Stomach (tissue), 9 donors: ENCODE results near the gene THADA. TPM values are rescaled to one million over a fixed set of nuclear protein-coding genes. Genes with fewer than 3 reads are reported as not detected.

Experiments used
- DNase-seq, 2 donors: peaks; one replicate each; pipeline versions ENCODE4 v3.0.0 to v3.0.0-alpha.2; 2013 to 2019
- H3K27ac ChIP-seq, 5 donors: fragments of 200-600 bp in 4 of 5; sonication (generic) in 4 of 5; one replicate each; pipeline ENCODE4 v1.5.1; 2013 to 2019; ENCODE audit warnings: mild to moderate bottlenecking in 1 of 5, moderate library complexity in 1 of 5
- H3K27me3 ChIP-seq, 3 donors: fragments of 200-600 bp; sonication (generic); one replicate each; pipeline ENCODE4 v1.5.1; 2017 to 2019; ENCODE audit warnings: mixed run types in 1 of 3
- H3K36me3 ChIP-seq, 4 donors: fragments of 200-600 bp; sonication (generic); 1 replicate in 3 of 4; 2 replicates in 1 of 4; pipeline ENCODE4 v1.5.1; 2016 to 2019
- H3K4me1 ChIP-seq, 4 donors: fragments of 200-600 bp; sonication (generic); one replicate each; pipeline ENCODE4 v1.5.1; 2016 to 2019
- H3K4me3 ChIP-seq, 4 donors: fragments of 200-600 bp; sonication (generic) in 3 of 4; one replicate each; pipeline ENCODE4 v1.5.1; 2016 to 2019; ENCODE audit warnings: mild to moderate bottlenecking in 1 of 4
- H3K9me3 ChIP-seq, 4 donors: fragments of 200-600 bp; sonication (generic); one replicate each; pipeline ENCODE4 v1.5.1; 2016 to 2019
- EP300 ChIP-seq: sonication (generic); formaldehyde crosslinking; IDR thresholded peaks from one replicate; pipeline ENCODE4 v1.6.1; 2017; ENCODE audit warnings: antibody characterized with exemption
- POLR2A ChIP-seq, 4 donors: fragments of 450-650 bp; IDR thresholded peaks; one replicate each; pipeline ENCODE4 v1.6.1; 2016; ENCODE audit warnings: antibody characterized with exemption in 4 of 4, control low read depth in 2 of 4, mild to moderate bottlenecking in 1 of 4, moderate library complexity in 1 of 4
- POLR2AphosphoS5 ChIP-seq, 3 donors: sonication (generic); formaldehyde crosslinking; IDR thresholded peaks; one replicate each; pipeline ENCODE4 v1.6.1; 2016; ENCODE audit warnings: antibody characterized with exemption in 3 of 3
- WGBS, 5 donors: extraction: QIAGEN DNeasy Blood & Tissue Kit in 3 of 5; methylation state at CpG; one replicate each; pipeline versions ENCODE4 v1.1.5 to v1.1.7; 2013 to 2018; 5-methylcytosine and 5-hydroxymethylcytosine counted together
- intact Hi-C: fragments of 100-400 bp; cut with DNase I; formaldehyde crosslinking; loops from one replicate; pipeline ENCODE4 v1.15.1; 2023; ENCODE audit warnings: low total_unique reads
- polyA plus RNA-seq, 3 donors: library from polyadenylated mRNA; stranded (reverse); fragments of 200-250 nt; gene quantifications; one replicate each; pipeline ENCODE4 v1.2.3, GENCODE V29; 2013
- total RNA-seq, 5 donors: library from RNA; depleted of rRNA; stranded (reverse); fragments of >200 nt; gene quantifications; one replicate each; pipeline versions ENCODE4 v1.1.0 to v1.2.3, GENCODE V29; 2014 to 2016
- TF ChIP-seq, protein P1 (sequence below), 7 experiments: fragments of 450-650 bp in 4 of 7; fragments of 200-600 bp in 3 of 7; sonication (generic) in 3 of 7; IDR thresholded peaks; one replicate each; pipeline ENCODE4 v1.5.1; 2016 to 2019; ENCODE audit warnings: antibody characterized with exemption in 7 of 7, control low read depth in 2 of 7, mild to moderate bottlenecking in 1 of 7
- donor health status: healthy with polysubstance abuse.
- donor health status: Bipolar disorder and iron deficiency.
- donor health status: healthy.

The THADA gene
- total and polyA plus RNA-seq, 8 donors, result 8.0 to 109 (median 31.9) TPM

DNA sequence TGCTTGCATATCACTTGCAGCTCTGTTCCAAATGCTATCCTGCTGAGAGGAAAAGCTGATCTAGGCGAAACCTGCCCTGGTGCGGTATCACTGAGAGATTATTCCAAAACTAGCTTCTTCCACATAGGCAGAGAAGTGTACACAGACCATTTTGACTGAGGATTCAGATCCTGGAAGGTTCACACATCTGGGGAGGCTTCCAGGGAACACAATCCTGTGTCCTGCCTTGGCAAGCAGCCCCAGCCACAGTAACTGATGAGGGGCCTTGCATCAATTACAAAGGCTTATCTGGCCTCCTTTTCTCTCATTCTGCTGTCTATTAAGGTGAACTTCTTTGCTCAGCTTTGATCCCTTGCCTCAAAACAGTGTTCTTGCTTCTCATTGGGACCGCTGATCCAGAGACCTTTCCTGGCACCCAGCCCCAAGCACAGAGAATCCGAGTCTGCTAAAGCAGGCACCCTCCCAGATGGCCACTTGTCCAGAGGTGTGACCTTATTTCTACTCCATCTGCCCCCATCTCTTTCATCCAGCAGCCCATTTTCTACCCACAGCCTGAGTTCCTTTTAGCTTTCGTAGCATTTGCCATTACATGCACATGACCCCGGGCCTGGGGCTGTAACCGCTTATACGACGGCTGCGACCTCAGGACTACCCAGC lies 317.1 kb downstream of the THADA start:
- intact Hi-C loops, result no loop called here
- TF ChIP-seq, protein P1, sequence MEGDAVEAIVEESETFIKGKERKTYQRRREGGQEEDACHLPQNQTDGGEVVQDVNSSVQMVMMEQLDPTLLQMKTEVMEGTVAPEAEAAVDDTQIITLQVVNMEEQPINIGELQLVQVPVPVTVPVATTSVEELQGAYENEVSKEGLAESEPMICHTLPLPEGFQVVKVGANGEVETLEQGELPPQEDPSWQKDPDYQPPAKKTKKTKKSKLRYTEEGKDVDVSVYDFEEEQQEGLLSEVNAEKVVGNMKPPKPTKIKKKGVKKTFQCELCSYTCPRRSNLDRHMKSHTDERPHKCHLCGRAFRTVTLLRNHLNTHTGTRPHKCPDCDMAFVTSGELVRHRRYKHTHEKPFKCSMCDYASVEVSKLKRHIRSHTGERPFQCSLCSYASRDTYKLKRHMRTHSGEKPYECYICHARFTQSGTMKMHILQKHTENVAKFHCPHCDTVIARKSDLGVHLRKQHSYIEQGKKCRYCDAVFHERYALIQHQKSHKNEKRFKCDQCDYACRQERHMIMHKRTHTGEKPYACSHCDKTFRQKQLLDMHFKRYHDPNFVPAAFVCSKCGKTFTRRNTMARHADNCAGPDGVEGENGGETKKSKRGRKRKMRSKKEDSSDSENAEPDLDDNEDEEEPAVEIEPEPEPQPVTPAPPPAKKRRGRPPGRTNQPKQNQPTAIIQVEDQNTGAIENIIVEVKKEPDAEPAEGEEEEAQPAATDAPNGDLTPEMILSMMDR (IDR thresholded peaks at IDR 0.05), result no peak
- TF ChIP-seq POLR2AphosphoS5 (IDR thresholded peaks at IDR 0.05), result no peak
- TF ChIP-seq EP300, result no peak
- TF ChIP-seq POLR2A (IDR thresholded peaks at IDR 0.05), result no peak
- Histone ChIP-seq H3K27ac (no peak overlapping the region), H3K27me3 (no peaks in the 10 kb centered on the region), H3K36me3 (peaks cover 1 to 48% (median 38%) of the 10 kb centered on the region in 4 donors), H3K9me3 (peaks cover 0 to 1% (median under 1%) of the 10 kb centered on the region in 4 donors), H3K4me1 (peaks cover 16 to 38% (median 28%) of the 10 kb centered on the region in 4 donors), H3K4me3 (no peak overlapping the region)
- 87 to 95% (median 93%) methylated on average over 10 of the region's 10 CpGs for WGBS, 5 donors
- DNase-seq, result peak in 1 of 2 donors; percentile 29

- no peak overlapping the region for H3K4me3 ChIP-seq
- DNase-seq, result peak; percentile 60 to 63
- H3K9me3 ChIP-seq, result no peaks in the 10 kb centered on the region
- H3K27ac ChIP-seq, result peak overlapping the region; percentile 4 to 72 (median 68)
- H3K27me3 ChIP-seq, result no peaks in the 10 kb centered on the region
- H3K4me1 ChIP-seq, result peaks cover 16 to 43% (median 28%) of the 10 kb centered on the region in 4 donors
- peak in 1 of 3 donors; percentile 40 for TF ChIP-seq POLR2AphosphoS5 (IDR thresholded peaks at IDR 0.05)
- no peak for TF ChIP-seq POLR2A (IDR thresholded peaks at IDR 0.05)
- no peak for TF ChIP-seq EP300
- TF ChIP-seq, protein P1 (IDR thresholded peaks at IDR 0.05), result no peak
- peaks cover 0 to 31% (median 25%) of the 10 kb centered on the region in 4 donors for H3K36me3 ChIP-seq
- intact Hi-C loops, result no loop called here
- WGBS, 5 donors, result 27 to 51% (median 37%) methylated on average over 3 of the region's 3 CpGs
Observed at GRCh38 chr2:43276962-43277391, 318.9 kb downstream of the THADA start.

DNA sequence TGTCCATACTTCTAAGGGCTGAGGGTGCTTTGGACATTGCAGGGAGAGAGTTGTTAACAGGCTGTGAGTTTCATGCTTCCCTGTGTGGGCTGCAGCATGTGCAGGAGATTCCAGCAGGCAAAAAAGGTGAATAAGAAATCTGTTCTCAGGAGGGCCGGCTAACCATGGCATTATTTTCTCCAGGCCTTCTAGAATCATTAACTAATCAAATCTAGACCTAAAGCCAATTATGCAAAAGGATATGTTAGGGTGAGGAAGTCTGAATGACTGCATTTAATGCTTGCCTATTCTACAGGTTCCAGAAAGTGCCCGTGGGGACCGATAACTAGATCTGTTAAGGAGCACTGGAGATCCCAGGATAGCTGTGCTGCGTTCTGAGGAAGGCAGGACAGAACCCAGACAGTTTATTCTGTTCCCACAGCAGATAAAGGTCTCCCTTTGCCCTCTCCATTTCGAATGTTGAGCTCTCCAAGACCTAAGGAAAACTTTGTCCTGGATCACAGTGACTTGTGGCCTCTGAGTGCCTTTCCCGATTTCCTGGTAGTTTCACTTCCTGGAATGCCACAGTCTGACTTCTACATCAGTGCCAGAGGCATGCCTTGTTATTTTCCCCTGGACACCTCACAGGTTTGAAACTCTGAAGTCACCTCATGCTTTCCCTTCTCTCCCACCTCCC lies 319.4 kb downstream of the THADA start:
- peak in 1 of 2 donors; percentile 58 for DNase-seq
- Histone ChIP-seq H3K27me3 (no peaks in the 10 kb centered on the region), H3K27ac (peak overlapping the region; percentile 4 to 72 (median 68)), H3K4me1 (peaks cover 16 to 43% (median 28%) of the 10 kb centered on the region in 4 donors), H3K9me3 (no peaks in the 10 kb centered on the region), H3K4me3 (no peak overlapping the region), H3K36me3 (peaks cover 0 to 25% (median 20%) of the 10 kb centered on the region in 4 donors)
- 29 to 45% (median 33%) methylated on average over 6 of the region's 6 CpGs for WGBS, 5 donors
- intact Hi-C loops, result no loop called here
- no peak for TF ChIP-seq EP300
- no peak for TF ChIP-seq POLR2A (IDR thresholded peaks at IDR 0.05)
- TF ChIP-seq, protein P1 (IDR thresholded peaks at IDR 0.05), result no peak
- TF ChIP-seq POLR2AphosphoS5 (IDR thresholded peaks at IDR 0.05), result peak in 2 of 3 donors; percentile 43 to 77

- peak overlapping the region in 1 of 5 donors; percentile 72 for H3K27ac ChIP-seq
- peaks cover 0 to 12% (median 11%) of the 10 kb centered on the region in 4 donors for H3K36me3 ChIP-seq
- H3K9me3 ChIP-seq, result no peaks in the 10 kb centered on the region
- no peaks in the 10 kb centered on the region for H3K27me3 ChIP-seq
- peaks cover 17 to 56% (median 37%) of the 10 kb centered on the region in 4 donors for H3K4me1 ChIP-seq
- H3K4me3 ChIP-seq, result no peak overlapping the region
- TF ChIP-seq, protein P1 (IDR thresholded peaks at IDR 0.05), result no peak
- no peak for TF ChIP-seq EP300
- no peak for TF ChIP-seq POLR2AphosphoS5 (IDR thresholded peaks at IDR 0.05)
- TF ChIP-seq POLR2A (IDR thresholded peaks at IDR 0.05), result no peak
- WGBS, 5 donors, result 87 to 95% (median 94%) methylated on average over 4 of the region's 4 CpGs
- peak in 1 of 2 donors; percentile 10 for DNase-seq
- intact Hi-C loops, result no loop called here
Observed at GRCh38 chr2:43274721-43275120, 321.1 kb downstream of the THADA start.
